Measurements from ENCODE around the gene FOXN4. TPM values are rescaled to one million over a fixed set of nuclear protein-coding genes. Genes with fewer than 3 reads are reported as not detected.
"Not testable (repeated sequence)": the region's sequence is repeated elsewhere in the genome, so short reads cannot be mapped to it uniquely, and the experiment has no call there.

The FOXN4 gene
- total RNA-seq, 2 experiments from 2014 or later, result not detected

DNA sequence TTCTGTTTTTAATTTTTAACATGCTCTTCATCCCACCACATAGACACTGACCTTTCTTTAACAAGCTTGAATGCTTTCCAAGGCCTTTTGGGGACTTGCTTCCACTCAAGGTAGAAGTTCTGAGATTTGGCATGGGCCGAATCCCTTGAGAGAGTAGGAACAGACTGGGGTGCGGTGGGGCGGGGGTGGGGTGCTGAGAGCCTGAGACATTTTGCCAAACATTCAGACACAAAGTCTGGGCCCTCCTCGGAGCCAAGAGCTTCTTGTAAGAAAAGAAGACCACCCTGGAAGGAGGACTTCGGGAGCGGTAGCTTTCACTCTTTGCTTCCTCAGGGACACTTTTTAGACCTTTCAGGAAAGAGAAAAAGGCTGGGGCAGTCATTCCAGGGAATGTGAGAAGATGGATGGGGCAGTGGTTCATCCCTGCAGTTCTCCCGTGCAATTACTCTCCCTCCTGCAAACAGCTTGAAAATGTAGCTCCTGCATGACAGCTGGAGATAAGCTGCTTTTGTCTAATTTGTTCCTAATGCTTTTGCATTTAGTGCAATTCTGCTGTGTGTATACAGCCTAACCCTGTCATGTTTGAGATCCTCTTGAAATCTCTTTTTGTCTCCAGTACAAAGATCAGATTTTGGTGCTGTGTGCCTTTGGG lies 22.3 kb upstream of the FOXN4 start:
- Mint-ChIP-seq H3K4me3 (no peak overlapping the region), H3K4me1 (ENCODE audit: low read depth) (no peaks in the 10 kb centered on the region), H3K27ac (no peak overlapping the region), H3K9me3 (ENCODE audit: insufficient read depth) (no peaks in the 10 kb centered on the region), H3K27me3 (ENCODE audit: low read depth) (peaks cover 19% of the 10 kb centered on the region), H3K36me3 (ENCODE audit: low read depth) (no peaks in the 10 kb centered on the region)
- ATAC-seq (no peak), DNase-seq (no peak)
- ChIA-PET CTCF (interaction anchor here (1.2 kb wide), 1 partner anchor 54 kb away, joined by 3 read pairs; no protein-coding TSS in a partner anchor), POLR2A (no interaction called here)

DNA sequence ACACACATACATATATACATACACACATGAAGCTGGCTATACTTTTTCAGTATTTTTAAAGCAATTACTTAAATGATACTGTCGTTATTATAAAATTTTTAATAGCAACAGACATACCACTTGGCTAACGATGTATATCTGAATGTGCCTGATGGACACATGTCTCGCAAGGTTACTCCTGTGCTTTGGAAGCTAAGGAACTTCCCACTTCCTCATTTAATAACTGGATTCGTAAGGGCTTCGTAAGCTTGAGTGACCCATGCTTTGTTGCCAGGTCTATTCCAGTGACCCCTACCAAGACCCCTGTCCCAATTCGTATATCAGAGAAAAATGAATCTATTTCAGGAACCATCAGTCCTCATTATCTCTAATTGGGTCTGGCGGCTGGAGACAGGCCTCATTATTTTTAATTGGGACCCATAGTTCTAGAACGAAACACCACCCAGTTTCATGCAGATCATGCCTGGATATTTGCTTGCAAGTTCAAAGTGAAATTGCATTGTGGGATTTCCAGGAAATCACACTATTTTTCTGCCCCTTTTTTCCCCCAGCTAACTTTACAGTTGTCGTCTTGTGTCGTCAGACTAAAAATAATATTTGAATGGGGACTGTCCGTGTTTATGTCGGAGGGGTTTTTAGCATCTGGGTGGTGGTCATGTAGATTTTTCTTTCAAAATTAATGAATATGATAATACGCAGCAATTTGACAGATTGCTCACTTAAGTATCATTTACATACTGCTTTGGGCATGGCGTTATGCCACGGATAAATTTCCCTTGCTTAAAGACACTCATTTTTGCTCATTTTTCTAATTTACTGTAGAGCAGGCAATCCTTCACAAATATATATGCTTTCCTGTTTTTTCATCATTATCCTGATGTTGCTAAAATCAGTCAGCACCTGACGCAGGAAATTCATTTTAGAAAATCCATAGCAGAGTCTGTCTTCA lies 21.5 kb upstream of the FOXN4 start:
- Mint-ChIP-seq H3K4me1 (ENCODE audit: low read depth) (no peaks in the 10 kb centered on the region), H3K27ac (no peak overlapping the region), H3K9me3 (ENCODE audit: insufficient read depth) (no peaks in the 10 kb centered on the region), H3K27me3 (ENCODE audit: low read depth) (peaks cover 20% of the 10 kb centered on the region), H3K4me3 (no peak overlapping the region), H3K36me3 (ENCODE audit: low read depth) (no peaks in the 10 kb centered on the region)
- CTCF ChIA-PET, result no interaction called here
- ATAC-seq (no peak), DNase-seq (no peak)
- POLR2A ChIA-PET, result no interaction called here

DNA sequence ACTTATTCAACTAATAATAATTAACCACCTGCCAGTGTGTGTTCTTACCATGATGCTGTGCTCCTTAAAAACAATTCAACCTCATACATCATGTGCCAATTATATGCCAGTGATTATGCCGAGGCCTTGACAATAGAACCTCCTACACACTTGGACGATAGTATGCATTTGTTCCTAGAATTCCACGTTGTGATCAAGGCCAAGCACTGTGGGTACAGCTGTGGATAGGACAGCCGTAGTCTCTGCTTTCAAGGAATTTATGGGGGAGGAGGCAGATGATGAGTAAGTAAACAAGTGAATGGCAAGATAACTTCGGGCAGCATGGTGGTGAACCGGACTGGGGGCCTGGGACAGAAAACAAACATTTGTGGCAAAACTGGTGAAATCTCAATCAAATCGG lies 20.6 kb upstream of the FOXN4 start:
- H3K4me3 Mint-ChIP-seq, result no peak overlapping the region
- H3K36me3 Mint-ChIP-seq (ENCODE audit: low read depth), result no peaks in the 10 kb centered on the region
- H3K27me3 Mint-ChIP-seq (ENCODE audit: low read depth), result peaks cover 24% of the 10 kb centered on the region
- no peaks in the 10 kb centered on the region for H3K4me1 Mint-ChIP-seq (ENCODE audit: low read depth)
- ATAC-seq, result no peak
- no peak overlapping the region for H3K27ac Mint-ChIP-seq
- H3K9me3 Mint-ChIP-seq (ENCODE audit: insufficient read depth), result no peaks in the 10 kb centered on the region
- no peak for DNase-seq
- CTCF ChIA-PET, result no interaction called here
- POLR2A ChIA-PET, result no interaction called here

DNA sequence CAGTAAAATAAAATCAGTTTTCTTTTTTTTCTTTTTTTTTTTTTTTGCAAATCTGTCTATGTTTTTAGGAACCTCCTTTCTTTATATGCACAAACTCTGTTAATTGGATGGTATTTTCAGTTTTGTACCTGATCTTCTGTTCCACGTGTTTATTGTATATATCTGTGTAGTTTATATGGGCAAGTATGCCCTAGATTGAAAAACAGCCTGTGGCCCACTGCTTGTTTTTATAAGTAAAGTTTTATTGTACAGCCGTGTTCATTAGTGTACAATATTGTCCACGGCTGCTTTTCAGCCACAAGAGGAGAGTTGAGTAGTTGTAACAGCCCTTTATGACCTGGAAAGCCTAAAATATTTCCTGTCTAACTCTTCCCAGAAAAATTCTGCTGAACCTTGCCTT lies 19.9 kb upstream of the FOXN4 start:
- CTCF ChIA-PET, result no interaction called here
- no peak overlapping the region for H3K27ac Mint-ChIP-seq
- POLR2A ChIA-PET, result no interaction called here
- H3K27me3 Mint-ChIP-seq (ENCODE audit: low read depth), result peaks cover 24% of the 10 kb centered on the region
- no peaks in the 10 kb centered on the region for H3K4me1 Mint-ChIP-seq (ENCODE audit: low read depth)
- DNase-seq, result no peak
- H3K4me3 Mint-ChIP-seq, result no peak overlapping the region
- ATAC-seq, result no peak
- no peaks in the 10 kb centered on the region for H3K36me3 Mint-ChIP-seq (ENCODE audit: low read depth)
- H3K9me3 Mint-ChIP-seq (ENCODE audit: insufficient read depth), result no peaks in the 10 kb centered on the region

DNA sequence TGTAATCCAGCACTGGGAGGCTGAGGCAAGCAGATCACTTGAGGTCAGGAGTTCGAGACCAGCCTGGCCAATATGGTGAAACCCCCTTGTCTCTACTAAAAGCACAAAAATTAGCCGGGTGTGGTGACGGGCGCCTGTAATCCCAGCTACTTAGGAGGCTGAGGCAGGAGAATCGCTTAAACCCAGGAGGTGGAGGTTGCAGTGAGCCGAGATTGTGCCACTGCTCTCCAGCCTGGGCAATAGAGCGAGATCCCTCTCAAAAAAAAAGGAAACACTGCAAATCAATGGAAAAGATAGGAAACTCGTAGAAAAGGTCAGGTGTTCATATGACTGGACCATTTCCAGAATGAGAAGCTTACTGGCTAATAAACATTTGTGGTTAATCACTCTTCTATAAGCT lies 12.2 kb upstream of the FOXN4 start:
- CTCF ChIA-PET, result not testable (repeated sequence)

DNA sequence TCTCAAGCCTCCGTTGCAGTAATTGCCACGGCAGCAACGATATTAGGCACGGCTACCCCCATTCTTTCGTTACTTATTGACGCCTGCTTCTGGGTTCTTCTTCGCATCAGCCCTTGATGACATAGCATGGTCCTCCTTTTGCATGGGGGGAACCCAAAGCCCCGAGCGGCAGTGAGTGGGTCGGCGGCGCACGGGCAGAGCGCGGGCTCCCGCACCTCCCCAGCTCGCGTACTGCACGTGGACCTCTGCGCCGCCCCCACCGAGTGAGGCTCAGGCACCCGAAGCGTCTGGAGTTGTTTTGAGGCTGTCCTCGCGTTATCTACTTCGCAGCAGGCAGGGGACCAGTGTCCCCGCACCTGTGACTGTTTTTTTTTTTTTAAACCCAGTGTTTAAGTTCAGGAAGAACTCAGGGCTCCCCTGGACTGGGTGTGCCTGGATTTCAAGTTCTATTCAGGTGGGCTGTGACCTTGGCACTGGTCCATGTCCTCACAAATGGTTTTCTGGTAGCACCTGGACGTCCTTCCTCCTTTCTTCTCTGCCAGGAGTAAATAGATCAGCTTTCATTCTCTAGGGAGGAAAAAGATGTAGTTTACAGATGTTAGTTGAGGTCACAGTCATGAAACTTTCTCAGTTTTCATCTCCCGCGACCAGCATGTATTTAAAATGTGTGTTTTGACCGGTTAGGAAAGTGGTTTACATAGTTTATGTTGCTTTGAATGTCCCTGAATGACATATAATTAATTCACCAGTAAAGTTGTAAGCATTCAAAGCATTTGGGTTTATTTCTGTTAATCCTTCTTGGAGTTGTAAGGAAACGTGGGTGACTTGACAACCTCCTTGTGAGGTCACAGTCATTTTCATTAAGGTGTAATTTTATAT lies 1.4 kb upstream of the FOXN4 start:
- no peaks in the 10 kb centered on the region for H3K9me3 Mint-ChIP-seq (ENCODE audit: insufficient read depth)
- peak overlapping the region; percentile 51 for H3K4me3 Mint-ChIP-seq
- no peak overlapping the region for H3K27ac Mint-ChIP-seq
- H3K36me3 Mint-ChIP-seq (ENCODE audit: low read depth), result peaks cover 2% of the 10 kb centered on the region
- H3K27me3 Mint-ChIP-seq (ENCODE audit: low read depth), result peaks cover 55% of the 10 kb centered on the region
- DNase-seq (no peak), ATAC-seq (peak; percentile 50)
- ChIA-PET CTCF (no interaction called here), POLR2A (no interaction called here)
- peaks cover 10% of the 10 kb centered on the region for H3K4me1 Mint-ChIP-seq (ENCODE audit: low read depth)

More for the DNA sequence above, 12.2 kb upstream of the FOXN4 start:
- H3K4me1 Mint-ChIP-seq (ENCODE audit: low read depth); H3K9me3 Mint-ChIP-seq (ENCODE audit: insufficient read depth); ATAC-seq; H3K4me3 Mint-ChIP-seq; DNase-seq; H3K36me3 Mint-ChIP-seq (ENCODE audit: low read depth); H3K27ac Mint-ChIP-seq: not testable (repeated sequence)
- peaks cover 42% of the 10 kb centered on the region for H3K27me3 Mint-ChIP-seq (ENCODE audit: low read depth)
- POLR2A ChIA-PET, result interaction anchor here (0.6 kb wide), 1 partner anchor 220 kb away, joined by 3 read pairs; no protein-coding TSS in a partner anchor

DNA sequence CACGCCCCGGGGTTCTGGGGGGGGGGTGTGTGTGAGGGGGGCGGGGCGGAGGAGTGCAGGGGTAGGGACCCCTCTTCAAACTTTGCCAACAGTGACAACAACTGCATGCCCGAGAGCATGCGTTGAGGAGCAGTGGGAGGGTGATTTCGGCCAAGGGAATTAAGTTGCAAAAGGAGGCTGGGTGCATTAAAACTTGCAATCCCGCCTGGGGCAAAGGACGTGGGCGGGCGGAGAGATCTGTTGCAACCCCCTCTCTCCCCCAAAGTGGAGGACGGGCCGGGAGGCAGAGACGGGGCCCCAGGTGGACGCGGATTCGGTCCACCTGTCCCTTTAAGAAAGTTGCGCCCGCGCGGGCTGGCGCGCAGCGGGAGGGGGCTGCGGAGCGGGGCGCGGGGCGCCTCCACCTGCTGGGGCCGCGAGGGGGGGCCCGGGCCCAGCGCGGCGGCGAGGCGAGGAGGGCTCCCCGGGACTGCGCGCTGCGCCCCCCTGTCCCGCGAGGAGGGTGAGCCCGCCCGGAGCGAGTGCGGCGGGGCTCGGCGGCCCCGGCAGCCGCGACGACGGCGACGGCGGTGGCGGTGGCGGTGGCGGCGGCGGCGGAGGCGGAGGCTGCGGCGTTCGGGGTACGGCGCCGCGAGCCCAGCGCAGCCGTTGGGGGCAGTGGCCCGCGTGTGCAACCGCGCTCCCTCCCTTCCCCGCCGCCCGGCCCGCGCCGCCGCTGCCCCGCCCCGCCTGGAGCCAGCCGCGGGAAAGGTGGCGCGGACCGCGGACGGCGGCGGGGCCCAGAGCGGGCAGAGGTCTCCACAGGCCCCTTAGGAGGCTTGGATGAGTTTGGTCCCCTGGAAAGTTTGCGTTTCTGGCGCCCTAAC lies 530 bp upstream of the FOXN4 start:
- H3K4me3 Mint-ChIP-seq, result peak overlapping the region; percentile 56
- ChIA-PET CTCF (no interaction called here), POLR2A (no interaction called here)
- H3K9me3 Mint-ChIP-seq (ENCODE audit: insufficient read depth), result no peaks in the 10 kb centered on the region
- H3K27me3 Mint-ChIP-seq (ENCODE audit: low read depth), result peaks cover 53% of the 10 kb centered on the region
- H3K4me1 Mint-ChIP-seq (ENCODE audit: low read depth), result peaks cover 10% of the 10 kb centered on the region
- DNase-seq (no peak), ATAC-seq (peak; percentile 68)
- no peak overlapping the region for H3K27ac Mint-ChIP-seq
- peaks cover 2% of the 10 kb centered on the region for H3K36me3 Mint-ChIP-seq (ENCODE audit: low read depth)

DNA sequence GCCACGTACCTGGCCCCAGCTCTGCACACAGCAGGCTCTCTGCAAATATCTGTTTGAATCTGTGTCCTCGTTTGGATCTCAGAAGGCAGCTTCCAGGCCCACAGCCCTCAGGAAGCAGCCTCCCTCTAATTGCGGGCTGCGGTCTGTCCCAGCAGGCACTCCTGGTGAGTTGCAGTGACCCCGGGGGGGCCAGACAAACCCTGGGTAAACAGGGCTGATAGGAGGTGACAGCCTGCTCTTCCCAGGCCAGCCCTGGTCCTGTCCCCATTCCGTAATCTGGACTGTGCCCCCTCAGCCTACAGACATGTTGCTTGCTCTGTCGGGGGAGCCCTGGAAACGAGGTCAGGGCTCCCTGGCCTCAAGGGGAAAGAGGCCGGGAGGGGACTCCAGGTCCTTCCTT lies 2.0 kb downstream of the FOXN4 start:
- DNase-seq, result no peak
- POLR2A ChIA-PET, result no interaction called here
- Mint-ChIP-seq H3K36me3 (ENCODE audit: low read depth) (peaks cover 2% of the 10 kb centered on the region), H3K4me3 (no peak overlapping the region), H3K27me3 (ENCODE audit: low read depth) (peaks cover 41% of the 10 kb centered on the region), H3K27ac (no peak overlapping the region), H3K9me3 (ENCODE audit: insufficient read depth) (no peaks in the 10 kb centered on the region), H3K4me1 (ENCODE audit: low read depth) (peaks cover 10% of the 10 kb centered on the region)
- CTCF ChIA-PET, result no interaction called here
- no peak for ATAC-seq

DNA sequence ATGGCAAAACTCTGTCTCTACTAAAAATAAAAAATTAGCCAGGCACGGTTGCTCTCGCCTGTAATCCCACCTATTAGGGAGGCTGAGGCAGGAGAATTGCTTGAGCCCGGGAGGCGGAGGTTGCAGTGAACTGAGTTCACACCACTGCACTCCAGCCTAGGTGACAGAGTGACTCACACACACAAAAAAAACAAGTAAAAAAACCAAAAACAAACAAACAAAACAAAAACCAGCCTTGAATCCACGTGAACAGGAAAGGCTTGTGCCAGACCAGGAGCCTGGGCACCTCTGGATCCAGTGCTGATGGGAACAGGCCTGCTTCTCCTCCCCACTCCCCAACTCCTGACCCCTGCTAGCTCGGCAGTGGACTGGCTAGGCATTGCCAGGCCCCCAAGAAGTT lies 3.5 kb downstream of the FOXN4 start:
- H3K4me1 Mint-ChIP-seq (ENCODE audit: low read depth), result peaks cover 7% of the 10 kb centered on the region

DNA sequence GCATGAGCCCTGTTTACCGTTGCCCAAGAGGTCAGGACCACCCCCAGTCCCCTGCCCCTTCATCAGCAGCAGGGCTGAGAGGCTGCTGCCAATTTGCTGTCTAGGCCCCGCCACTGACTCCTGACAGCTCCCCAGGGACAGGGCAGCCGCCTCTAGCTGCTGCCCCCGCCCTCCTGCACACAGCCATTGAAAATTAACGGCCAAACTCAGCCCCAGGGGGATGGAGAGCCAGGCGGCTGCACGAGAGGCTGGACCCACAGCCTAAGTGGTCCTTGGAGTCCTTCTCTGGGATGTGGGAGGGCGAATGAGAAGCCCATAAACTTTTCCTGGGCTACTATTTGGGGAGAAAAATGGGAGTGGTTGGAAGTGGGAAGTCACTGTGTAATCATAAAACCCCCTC lies 4.6 kb downstream of the FOXN4 start:
- H3K9me3 Mint-ChIP-seq (ENCODE audit: insufficient read depth), result no peaks in the 10 kb centered on the region
- H3K27me3 Mint-ChIP-seq (ENCODE audit: low read depth), result peaks cover 32% of the 10 kb centered on the region
- POLR2A ChIA-PET, result no interaction called here
- H3K27ac Mint-ChIP-seq, result no peak overlapping the region
- no peak overlapping the region for H3K4me3 Mint-ChIP-seq
- no peak for DNase-seq
- peaks cover 2% of the 10 kb centered on the region for H3K4me1 Mint-ChIP-seq (ENCODE audit: low read depth)
- CTCF ChIA-PET, result no interaction called here
- H3K36me3 Mint-ChIP-seq (ENCODE audit: low read depth), result peaks cover 2% of the 10 kb centered on the region
- no peak for ATAC-seq

More for the DNA sequence above, 3.5 kb downstream of the FOXN4 start:
- no peak overlapping the region for H3K27ac Mint-ChIP-seq
- H3K27me3 Mint-ChIP-seq (ENCODE audit: low read depth), result peaks cover 37% of the 10 kb centered on the region
- H3K9me3 Mint-ChIP-seq (ENCODE audit: insufficient read depth), result no peaks in the 10 kb centered on the region
- H3K4me3 Mint-ChIP-seq, result no peak overlapping the region
- POLR2A ChIA-PET, result no interaction called here
- no peak for DNase-seq
- CTCF ChIA-PET, result no interaction called here
- peaks cover 2% of the 10 kb centered on the region for H3K36me3 Mint-ChIP-seq (ENCODE audit: low read depth)
- ATAC-seq, result no peak

DNA sequence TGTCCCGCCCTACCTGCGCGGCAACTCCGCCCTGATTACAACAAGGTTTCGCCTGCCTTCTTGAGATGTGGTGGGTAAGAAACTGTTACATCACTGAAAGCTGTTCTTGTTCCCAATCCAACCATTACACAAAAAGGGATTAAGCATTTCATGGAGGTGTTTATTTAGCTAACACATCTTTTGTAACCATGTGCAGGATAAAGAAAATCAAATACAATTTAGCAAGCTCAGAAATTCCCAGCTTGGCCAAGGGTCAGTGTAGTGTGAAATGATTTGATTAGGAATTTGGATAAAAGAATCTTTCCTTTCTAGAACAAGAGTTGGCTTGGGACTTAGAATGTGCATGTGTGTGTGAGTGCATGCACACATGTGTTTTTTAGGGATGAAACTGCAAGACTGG lies 6.3 kb downstream of the FOXN4 start:
- Mint-ChIP-seq H3K27me3 (ENCODE audit: low read depth) (peaks cover 20% of the 10 kb centered on the region), H3K4me1 (ENCODE audit: low read depth) (no peaks in the 10 kb centered on the region), H3K36me3 (ENCODE audit: low read depth) (no peaks in the 10 kb centered on the region), H3K9me3 (ENCODE audit: insufficient read depth) (no peaks in the 10 kb centered on the region), H3K27ac (no peak overlapping the region), H3K4me3 (no peak overlapping the region)
- CTCF ChIA-PET, result interaction anchor here (1.3 to 1.9 kb wide), 2 partner anchors 91 to 295 kb away, joined by 4 read pairs; no protein-coding TSS in a partner anchor
- DNase-seq, result no peak
- ATAC-seq, result no peak
- POLR2A ChIA-PET, result no interaction called here

Measured in activated CD8-positive, alpha-beta T cell treated with anti-CD3 and anti-CD28 coated beads, Interleukin-2, amount 10 ng/mL, durations not matched to agents 7 days and 5 days (primary cell).